ENCODE measurements around the gene KCNK3. TPM values are rescaled to one million over a fixed set of nuclear protein-coding genes. Genes with fewer than 3 reads are reported as not detected.

Gene KCNK3
- polyA plus RNA-seq, 1 donor from 2014 or later = 12.9 TPM

DNA sequence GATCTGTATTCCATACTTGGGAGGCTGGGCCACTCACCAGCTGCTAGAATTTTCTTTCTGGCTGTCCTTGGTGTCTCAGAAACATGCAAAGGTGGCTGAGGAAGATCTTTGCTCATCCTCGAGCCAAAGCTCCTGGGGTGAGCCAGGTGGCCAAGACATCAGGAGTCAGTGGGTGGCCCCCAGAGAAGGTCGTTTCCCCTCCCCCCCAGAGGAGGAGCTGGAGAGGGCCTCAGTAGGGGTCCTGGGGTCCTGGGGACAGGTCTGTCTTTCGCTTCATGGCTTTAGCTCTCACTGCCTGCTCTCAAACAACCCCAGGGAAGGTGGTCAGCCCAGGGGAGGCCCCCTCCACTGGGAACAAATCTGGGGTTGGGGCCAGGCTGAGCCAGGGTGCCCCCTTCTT, 13.6 kb downstream of the KCNK3 start:
- Histone ChIP-seq H3K27me3 (ENCODE audit: insufficient read depth, low read depth, low read length) (no peaks in the 10 kb centered on the region), H3K9ac (ENCODE audit: low read length) (no peak overlapping the region), H3K4me2 (ENCODE audit: low read length) (no peak overlapping the region), H3K9me2 (ENCODE audit: insufficient read depth, low read length) (no peaks in the 10 kb centered on the region), H2AFZ (ENCODE audit: low read depth, low read length) (no peak overlapping the region), H3K36me3 (ENCODE audit: insufficient read depth, low read length) (no peaks in the 10 kb centered on the region), H3K9me3 (ENCODE audit: low read length) (no peaks in the 10 kb centered on the region), H3K79me2 (replicated peaks; ENCODE audit: insufficient read depth, low read length) (no peaks in the 10 kb centered on the region), H3K27ac (ENCODE audit: low read length) (no peak overlapping the region), H3F3A (ENCODE audit: insufficient read depth, low read length, poor library complexity, severe bottlenecking) (no peaks in the 10 kb centered on the region), H4K20me1 (ENCODE audit: insufficient read depth) (no peaks in the 10 kb centered on the region), H3K4me3 (ENCODE audit: low read length) (no peak overlapping the region)
- TF ChIP-seq POLR2AphosphoS5 (IDR thresholded peaks at IDR 0.05) = no peak
- no peak for TF ChIP-seq TAF1 (IDR thresholded peaks at IDR 0.05; ENCODE audit: low read depth)
- no peak for TF ChIP-seq SMC3 (conservative IDR thresholded peaks at IDR 0.05; ENCODE audit: poor library complexity)
- TF ChIP-seq EP300 (conservative IDR thresholded peaks at IDR 0.05; ENCODE audit: poor library complexity, severe bottlenecking) = no peak

DNA sequence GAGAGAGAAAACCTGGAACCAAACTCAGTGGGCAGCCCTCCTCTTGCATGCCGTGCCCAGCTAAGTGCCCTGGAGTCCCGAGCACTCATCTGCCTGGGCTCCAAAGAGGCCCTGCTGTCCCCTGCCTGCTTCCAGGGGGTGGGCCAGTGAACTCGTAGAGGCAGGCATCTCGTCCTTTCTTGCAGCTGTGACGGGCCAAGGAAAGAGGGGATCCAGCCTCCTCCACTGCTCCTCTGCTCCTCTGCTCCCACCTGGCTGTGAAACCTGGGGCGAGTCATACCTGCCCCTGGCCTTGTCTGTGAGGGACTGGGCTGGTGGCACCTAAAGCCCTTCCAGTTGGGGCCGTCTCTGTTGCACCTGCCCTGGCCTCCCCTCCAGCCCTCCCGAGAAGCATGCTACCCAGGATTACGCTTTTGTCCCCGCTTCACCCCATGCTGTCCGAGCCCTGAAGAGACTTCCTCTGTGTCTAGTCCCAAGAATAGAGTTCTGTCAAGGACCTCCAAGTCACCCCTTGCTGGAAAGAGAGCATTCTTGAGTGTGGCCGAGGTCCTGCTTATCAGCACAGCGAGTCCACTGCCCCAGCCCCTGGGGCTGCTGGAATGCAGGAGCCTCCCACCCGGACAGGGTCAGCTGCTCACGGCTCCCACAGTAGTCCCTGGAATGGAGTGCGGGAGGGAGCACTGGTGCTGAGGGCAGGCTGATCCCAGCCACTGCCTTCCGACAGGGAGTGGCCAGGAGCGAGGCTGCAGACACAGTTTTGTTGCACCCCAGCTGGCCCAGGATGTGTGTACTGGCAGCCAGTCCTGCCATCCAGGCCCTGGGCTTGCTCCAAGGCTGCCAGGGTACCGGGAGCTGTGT, 14.3 kb downstream of the KCNK3 start:
- Histone ChIP-seq H2AFZ (ENCODE audit: low read depth, low read length) (no peak overlapping the region), H4K20me1 (ENCODE audit: insufficient read depth) (no peaks in the 10 kb centered on the region), H3K36me3 (ENCODE audit: insufficient read depth, low read length) (no peaks in the 10 kb centered on the region), H3K9me3 (ENCODE audit: low read length) (no peaks in the 10 kb centered on the region), H3K4me3 (ENCODE audit: low read length) (no peak overlapping the region), H3K9ac (ENCODE audit: low read length) (no peak overlapping the region), H3K27me3 (ENCODE audit: insufficient read depth, low read depth, low read length) (no peaks in the 10 kb centered on the region), H3F3A (ENCODE audit: insufficient read depth, low read length, poor library complexity, severe bottlenecking) (no peaks in the 10 kb centered on the region), H3K4me2 (ENCODE audit: low read length) (no peak overlapping the region), H3K9me2 (ENCODE audit: insufficient read depth, low read length) (no peaks in the 10 kb centered on the region), H3K79me2 (replicated peaks; ENCODE audit: insufficient read depth, low read length) (no peaks in the 10 kb centered on the region), H3K27ac (ENCODE audit: low read length) (no peak overlapping the region)
- no peak for TF ChIP-seq SMC3 (conservative IDR thresholded peaks at IDR 0.05; ENCODE audit: poor library complexity)
- TF ChIP-seq, protein P1, sequence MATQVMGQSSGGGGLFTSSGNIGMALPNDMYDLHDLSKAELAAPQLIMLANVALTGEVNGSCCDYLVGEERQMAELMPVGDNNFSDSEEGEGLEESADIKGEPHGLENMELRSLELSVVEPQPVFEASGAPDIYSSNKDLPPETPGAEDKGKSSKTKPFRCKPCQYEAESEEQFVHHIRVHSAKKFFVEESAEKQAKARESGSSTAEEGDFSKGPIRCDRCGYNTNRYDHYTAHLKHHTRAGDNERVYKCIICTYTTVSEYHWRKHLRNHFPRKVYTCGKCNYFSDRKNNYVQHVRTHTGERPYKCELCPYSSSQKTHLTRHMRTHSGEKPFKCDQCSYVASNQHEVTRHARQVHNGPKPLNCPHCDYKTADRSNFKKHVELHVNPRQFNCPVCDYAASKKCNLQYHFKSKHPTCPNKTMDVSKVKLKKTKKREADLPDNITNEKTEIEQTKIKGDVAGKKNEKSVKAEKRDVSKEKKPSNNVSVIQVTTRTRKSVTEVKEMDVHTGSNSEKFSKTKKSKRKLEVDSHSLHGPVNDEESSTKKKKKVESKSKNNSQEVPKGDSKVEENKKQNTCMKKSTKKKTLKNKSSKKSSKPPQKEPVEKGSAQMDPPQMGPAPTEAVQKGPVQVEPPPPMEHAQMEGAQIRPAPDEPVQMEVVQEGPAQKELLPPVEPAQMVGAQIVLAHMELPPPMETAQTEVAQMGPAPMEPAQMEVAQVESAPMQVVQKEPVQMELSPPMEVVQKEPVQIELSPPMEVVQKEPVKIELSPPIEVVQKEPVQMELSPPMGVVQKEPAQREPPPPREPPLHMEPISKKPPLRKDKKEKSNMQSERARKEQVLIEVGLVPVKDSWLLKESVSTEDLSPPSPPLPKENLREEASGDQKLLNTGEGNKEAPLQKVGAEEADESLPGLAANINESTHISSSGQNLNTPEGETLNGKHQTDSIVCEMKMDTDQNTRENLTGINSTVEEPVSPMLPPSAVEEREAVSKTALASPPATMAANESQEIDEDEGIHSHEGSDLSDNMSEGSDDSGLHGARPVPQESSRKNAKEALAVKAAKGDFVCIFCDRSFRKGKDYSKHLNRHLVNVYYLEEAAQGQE (IDR thresholded peaks at IDR 0.05; ENCODE audit: borderline replicate concordance) = no peak
- no peak for TF ChIP-seq TAF1 (IDR thresholded peaks at IDR 0.05; ENCODE audit: low read depth)
- TF ChIP-seq, protein P2, sequence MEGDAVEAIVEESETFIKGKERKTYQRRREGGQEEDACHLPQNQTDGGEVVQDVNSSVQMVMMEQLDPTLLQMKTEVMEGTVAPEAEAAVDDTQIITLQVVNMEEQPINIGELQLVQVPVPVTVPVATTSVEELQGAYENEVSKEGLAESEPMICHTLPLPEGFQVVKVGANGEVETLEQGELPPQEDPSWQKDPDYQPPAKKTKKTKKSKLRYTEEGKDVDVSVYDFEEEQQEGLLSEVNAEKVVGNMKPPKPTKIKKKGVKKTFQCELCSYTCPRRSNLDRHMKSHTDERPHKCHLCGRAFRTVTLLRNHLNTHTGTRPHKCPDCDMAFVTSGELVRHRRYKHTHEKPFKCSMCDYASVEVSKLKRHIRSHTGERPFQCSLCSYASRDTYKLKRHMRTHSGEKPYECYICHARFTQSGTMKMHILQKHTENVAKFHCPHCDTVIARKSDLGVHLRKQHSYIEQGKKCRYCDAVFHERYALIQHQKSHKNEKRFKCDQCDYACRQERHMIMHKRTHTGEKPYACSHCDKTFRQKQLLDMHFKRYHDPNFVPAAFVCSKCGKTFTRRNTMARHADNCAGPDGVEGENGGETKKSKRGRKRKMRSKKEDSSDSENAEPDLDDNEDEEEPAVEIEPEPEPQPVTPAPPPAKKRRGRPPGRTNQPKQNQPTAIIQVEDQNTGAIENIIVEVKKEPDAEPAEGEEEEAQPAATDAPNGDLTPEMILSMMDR (IDR thresholded peaks at IDR 0.05; ENCODE audit: poor library complexity, severe bottlenecking) = no peak
- no peak for TF ChIP-seq MXI1 (conservative IDR thresholded peaks at IDR 0.05; ENCODE audit: poor library complexity, severe bottlenecking)
- no peak for TF ChIP-seq POLR2AphosphoS5 (IDR thresholded peaks at IDR 0.05)
- no peak for TF ChIP-seq EZH2 (IDR thresholded peaks at IDR 0.05; ENCODE audit: borderline replicate concordance, insufficient read depth, low read length, poor library complexity, severe bottlenecking)
- TF ChIP-seq RAD21 (conservative IDR thresholded peaks at IDR 0.05) = no peak
- TF ChIP-seq EP300 (conservative IDR thresholded peaks at IDR 0.05; ENCODE audit: poor library complexity, severe bottlenecking) = no peak
